HG03575 (cell line): ENCODE data around the gene GALNT9.
"Not testable (repeated sequence)": the region's sequence is repeated elsewhere in the genome, so short reads cannot be mapped to it uniquely, and the experiment has no call there.

Source experiments
- ATAC-seq: cut with Tn5 transposase; IDR thresholded peaks from one replicate; pipeline ENCODE4 v1.9.1; 2021; ENCODE audit not compliant: unreplicated experiment, insufficient number of reproducible peaks, low FRiP score; ENCODE audit errors: extremely low read depth

Gene GALNT9

DNA sequence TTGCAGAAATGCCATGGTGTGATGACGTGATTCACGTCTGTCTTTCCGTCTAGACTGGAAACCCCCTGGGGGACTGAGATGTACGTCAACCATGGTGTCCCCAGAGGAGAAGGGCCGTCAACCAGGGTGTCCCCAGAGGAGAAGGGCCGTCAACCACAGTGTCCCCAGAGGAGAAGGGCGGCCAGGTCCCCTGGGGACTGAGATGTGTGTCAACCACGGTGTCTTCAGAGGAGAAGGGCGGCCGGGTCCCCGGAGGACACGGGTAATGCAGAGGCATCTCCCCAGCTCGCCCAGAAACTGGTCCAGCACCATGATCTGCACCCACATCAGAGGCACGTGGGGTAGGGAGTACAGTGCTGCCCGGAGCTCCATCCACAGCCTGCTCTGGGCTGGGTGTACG is 30.6 kb upstream of the GALNT9 start:
- no peak for ATAC-seq

DNA sequence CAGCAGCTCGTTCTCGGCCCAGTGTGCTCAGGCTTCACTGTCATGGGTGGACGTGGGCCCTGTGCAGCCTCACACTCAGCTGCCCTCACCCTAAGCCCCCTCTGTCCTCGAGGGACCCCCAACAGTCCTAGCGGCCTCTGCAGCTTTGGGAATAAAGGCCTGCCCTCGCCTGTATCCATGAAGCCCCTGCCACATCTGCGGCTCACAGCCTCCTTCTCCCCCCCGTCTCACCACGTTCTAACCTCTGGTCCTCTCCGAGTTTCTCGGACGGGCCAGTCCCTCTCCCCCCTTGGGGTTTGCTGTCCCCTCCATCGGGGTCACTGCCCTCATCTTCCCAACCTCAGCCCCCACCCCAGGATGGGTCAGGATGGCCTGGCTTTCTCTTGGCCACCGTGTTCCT is 30.2 kb upstream of the GALNT9 start:
- no peak for ATAC-seq

DNA sequence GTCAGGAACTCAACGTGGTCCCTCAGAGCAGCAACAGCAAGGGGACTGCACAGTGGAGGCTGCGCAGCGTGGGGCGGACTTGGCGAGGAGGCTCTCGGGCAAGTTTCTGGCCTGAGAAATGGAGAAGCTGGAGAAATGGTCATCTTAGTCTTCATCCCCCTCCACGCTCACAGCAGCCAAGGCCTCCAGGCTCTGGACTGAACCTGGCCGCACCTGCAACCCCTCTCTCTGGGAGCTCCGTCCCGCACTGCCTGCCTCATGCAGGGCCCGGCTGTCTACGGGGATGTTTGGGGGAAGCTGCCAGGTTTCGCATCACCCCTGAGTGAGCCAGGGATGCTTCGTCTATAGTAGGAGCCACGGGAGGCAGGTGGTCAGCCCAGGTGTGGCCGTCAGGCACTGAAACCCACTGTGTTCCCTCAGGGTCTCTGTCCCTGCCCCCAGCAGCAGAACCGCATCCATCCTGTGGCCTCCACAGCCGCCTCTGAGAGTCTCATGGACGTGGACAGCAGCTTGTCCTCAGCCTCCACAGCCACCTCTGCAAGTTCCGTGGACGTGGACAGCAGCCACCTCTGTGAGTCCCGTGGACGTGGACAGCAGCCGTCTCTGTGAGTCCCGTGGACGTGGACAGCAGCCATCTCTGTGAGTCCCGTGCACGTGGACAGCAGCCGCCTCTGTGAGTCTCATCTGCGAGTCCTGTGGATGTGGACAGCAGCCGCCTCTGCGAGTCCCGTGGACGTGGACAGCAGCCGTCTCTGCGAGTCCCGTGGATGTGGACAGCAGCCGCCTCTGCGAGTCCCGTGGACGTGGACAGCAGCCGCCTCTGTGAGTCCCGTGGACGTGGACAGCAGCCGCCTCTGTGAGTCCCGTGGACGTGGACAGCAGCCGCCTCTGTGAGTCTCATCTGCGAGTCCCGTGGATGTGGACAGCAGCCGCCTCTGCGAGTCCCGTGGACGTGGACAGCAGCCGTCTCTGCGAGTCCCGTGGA is 29.1 kb upstream of the GALNT9 start:
- ATAC-seq = not testable (repeated sequence)

DNA sequence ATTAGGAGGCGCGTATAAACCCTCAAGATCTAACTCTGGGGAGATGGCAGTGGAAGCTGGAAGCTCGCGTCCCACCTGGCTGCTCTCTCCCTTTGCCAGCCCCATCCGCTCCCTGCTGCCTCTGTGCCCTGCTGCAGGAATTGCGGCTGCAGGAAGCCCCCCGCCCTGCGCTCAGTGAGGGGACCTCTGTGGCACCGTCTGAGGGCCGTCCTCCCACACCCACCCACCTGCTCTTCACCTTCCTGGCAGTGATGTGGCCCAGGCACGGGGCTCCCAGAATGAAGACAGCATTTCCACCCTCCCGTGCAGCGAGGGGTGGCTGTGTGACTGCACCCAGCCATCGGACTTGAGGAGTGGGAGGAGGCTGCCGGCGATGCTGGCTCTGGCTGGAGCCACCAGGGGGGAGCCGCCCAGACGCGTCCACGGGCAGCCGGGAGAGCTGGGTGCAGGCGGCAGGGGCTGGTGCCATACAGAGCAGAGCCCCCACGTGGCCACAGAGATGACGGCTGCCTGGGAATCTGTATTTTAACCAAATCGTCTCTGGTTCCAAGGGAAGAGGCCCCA is 28.3 kb upstream of the GALNT9 start:
- ATAC-seq = no peak

DNA sequence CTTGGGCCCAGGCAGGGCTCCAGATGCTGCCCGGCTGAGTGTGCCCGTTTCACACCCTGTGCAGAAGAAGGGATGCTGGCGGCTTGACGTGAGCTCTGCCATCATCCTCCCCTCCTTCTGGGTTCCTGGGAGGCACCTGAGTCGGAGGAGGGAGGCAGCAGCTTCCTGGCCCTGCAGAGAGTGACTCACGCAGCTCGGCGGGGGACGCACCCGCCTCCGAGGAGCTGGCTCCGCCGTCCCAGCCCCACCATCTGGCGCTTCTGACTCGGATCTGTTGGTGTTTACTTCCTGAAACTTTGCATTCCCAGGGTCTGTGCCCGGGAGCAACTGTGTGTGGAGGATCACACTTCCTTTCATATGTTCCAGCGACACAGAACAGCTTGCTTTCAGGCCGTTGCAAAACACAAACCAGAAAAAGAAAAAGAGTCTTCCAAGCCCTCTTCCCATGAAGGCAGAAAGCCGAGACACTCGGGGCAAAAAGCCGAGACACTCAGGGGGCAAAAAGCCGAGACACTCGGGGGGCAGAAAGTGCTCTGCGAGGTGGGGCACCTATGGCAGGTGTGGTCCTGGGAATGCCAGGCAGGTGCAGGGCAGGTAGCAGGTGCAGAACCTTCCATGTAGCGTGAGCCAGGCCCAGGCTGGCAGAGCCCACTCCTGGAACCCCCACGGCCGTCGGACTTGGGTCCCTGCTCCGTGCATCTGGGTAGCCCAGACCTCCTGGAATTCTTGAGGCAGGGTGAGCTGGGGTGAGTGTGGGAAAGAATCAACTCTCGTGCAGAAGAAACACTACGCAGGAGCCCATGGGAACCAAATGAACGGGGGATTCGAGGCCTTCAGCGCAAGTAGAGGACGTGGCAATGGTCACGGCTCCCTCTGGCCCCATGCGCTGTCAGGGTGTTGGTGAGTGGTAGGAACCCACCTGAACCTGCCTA is 27.6 kb upstream of the GALNT9 start:
- no peak for ATAC-seq

DNA sequence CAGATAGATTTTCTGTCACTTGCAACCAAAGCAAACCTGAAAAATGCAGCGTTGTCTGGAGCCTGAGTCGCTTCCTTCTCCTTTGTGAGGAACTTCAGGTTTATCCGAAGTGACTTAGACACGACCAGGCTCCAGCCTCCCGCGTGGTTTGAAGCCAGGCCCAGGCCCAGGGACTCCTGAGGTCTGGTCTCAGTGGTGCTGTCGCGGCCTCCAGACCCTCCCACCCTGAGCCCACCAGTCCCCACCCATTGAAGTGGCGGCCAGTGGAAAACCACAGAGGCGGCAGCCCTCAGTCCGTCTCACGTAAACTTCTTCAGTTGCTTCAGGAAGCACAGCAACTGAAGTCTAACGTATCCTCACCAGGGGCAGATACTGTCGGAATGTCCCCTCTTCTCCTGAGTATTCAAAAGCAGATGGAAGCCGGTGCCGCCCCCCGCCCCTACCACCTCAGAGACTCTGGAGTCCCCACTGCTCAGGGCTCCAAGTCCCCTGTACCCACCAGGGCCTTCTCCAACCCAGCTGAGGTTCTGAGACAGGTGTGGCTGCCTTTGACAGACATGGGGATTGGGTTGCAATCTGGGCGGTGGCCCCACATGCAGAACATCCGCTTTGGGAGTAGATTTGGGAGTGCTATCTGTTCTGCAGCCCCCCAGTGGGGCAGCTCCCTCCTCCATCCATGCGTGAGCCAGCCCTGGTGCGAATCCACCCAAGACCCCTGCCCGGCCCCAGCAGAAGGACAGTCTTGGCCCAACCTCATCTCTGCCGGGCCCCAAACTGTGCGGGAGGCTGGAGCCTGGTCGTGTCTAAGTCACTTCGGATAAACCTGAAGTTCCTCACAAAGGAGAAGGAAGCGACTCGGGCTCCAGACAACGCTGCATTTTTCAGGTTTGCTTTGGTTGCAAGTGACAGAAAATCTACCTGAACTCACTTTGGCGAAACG is 26.6 kb upstream of the GALNT9 start:
- no peak for ATAC-seq

DNA sequence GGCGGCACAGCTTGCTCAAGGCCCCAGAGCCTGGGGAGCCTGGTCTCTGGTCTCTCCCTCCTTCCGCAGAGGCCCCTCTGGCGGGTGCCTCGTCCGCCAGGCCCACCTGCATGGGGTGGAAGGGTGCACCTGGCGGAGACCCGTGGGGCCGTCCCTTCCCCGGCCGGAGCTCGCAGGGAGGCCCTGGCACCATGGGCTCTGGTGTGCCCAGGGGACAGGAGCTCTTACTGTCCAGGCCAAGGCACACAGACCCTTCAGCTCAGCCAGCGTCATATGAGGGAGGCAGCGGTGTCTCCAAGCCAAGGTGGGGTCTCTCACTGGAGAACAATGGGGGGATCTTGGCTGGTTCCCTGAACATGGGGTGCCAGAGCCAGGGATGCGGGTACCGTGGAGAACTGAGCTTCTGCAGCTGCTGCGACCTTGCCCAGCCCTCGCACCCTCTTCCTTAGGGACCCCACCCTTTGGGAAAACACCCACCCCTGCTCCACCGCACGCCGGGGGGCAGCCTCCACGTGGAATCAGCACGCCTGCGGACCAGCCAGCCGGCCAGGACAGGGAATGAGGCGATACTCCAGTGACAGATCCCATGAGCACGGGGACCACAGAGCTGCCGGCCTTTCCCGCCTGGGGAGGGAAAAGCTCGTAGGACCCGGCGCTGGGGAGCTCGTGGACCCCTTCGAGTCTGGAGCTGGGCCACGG is 25.7 kb upstream of the GALNT9 start:
- ATAC-seq = no peak

DNA sequence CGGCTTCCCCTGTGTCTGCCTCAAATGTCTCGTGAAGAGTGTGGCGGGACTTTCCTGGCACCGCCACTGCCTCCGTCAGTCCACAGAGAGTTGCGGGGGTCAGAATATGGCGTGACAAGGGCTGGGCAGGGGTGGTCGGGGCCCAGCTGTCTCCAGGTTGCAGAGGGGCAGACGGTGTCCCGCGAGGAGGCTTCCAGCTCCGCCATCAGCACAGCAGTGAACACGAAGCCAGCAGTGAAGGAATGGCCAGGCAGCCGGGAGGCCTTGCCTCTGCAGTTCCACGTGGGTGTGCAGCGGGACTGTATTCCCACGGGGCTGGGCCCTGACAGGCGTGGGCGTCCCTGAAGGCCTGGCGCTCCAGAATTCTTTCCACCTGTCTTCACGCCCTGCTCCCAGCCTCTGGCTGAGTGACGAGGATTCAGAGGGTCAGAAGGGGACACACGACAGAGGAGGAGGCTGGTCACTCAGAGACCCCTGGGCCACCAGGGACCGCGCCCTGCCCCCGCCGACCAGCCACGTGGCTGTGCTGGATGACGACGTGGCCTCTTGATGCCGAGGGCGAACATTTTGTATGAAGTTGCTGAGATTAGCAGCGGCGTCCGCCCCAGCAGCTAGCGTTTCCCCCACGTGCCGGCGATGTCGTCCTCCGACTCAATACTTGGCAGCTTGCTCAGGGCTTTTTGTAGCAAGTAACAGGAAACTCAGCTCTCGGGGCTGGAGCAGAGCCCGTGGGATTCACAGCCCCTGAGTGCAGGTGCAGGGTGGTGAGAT is 25.0 kb upstream of the GALNT9 start:
- ATAC-seq = no peak

DNA sequence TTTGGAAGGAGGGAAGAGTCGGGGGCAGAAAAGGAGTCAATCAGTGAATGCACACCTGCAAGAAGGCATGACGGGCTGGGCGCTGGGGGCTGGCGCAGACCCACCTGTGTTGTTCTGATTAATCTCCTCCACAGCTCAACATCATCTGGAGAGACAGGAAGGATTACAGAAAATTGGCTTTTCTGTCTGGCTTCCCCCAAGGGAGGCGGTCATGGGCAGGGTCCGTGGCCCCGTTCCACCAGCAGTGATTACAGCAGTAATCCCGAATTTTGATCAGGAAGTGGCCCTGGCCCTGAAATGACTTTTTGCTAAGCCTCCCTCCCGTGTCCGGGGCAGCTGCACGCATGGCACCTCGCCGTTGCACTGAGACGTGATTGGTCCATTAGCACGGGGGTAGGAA is 24.4 kb upstream of the GALNT9 start:
- ATAC-seq = no peak

DNA sequence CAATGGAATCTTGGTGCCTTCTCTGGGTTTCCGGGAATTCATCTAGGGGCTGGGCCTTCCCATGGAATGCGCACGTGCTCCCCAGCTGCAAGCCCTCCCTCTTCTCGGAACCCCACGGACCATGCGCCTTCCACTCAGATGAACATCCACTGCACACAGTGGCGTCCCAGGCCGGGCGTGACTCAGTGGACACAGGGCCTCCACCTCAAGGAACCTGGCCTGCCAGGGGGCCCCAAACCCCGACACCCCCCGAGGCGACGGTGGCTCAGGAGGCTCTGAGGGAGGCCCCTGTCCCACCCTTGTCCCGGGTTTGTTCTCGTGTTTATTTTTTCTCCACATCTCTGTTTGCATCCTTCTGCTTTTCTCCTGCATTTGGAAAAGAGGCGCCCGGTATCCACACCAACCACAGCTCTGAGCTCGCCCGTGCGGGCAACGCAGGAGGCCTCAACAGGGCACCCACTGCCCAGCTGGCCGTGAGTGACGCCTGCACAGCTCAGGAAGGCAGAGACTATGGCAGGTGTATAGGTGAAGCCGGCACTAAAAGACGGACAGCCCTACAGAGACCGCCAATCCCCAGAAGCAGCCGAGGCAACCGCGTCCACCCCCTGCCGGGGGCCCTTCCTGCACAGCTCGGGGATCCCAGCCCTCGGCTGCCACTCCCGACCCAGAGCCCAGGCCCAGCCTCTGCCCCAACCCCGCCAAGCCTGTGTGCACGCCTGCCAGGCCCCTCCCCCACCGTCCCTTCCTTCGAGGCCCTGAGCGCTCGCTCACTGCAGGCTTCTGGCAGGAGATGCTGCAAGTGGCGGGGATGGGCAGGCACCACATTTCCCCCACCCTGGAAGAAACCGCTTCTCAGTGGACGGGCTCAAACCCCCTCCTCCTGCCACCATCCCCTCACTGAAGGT is 23.8 kb upstream of the GALNT9 start:
- ATAC-seq = no peak

DNA sequence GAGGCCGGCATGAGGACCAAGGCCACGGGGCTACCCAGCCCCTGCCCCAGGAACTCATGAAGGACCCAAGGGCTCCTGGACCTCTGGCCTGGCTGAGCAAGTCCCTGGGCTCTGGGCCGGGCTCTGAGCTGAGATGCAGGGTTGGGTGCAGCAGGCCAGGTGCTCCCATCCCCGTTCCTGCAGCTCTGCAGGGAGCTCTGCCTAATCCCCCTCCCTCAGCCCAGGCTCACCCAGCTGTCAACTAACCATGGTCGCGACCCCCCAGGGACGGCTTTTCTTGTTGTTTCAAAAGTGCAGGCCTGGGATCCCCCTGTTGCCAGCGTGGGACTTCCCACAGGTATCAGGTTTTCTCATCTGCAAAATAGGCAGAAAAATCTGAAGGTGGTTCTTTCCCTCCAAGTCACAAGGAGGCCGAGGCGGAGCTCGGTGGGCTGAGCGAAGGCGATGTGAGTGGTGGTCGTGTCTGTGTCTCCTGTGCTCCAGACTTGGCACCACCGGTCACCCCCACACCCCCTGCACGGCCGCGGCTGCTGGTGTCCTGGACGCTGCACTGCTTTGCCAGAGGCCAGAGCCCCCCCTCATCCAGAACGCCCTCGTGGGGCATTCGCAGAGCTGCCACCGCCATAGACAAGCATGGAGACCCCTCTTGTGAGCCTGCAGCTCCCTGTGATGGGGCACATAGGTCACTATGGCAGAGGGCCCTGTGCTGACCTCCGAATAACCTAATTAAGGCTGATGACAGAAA is 22.5 kb upstream of the GALNT9 start:
- no peak for ATAC-seq

DNA sequence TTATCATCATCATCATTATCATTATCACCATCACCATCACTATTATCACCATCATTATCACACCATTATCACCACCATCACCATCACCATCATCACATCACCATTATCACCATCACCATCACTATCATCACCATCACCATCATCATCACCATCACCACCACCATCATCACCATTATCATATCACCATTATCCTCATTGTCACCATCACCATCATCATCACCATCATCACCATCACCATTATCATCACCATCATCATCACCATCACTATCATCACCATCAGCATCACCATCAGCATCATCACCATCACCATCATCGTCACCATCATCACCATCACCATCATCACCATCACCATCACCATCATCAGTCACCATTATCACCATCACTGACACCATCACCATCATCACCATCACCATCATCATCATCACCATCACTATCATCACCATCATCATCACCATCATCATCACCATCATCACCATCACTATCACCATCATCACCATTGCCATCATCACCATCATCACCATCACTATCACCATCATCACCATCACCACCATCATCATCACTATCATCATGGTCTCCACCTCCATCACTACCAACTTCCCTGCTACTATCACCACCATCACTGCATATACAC is 20.2 kb upstream of the GALNT9 start:
- no peak for ATAC-seq

DNA sequence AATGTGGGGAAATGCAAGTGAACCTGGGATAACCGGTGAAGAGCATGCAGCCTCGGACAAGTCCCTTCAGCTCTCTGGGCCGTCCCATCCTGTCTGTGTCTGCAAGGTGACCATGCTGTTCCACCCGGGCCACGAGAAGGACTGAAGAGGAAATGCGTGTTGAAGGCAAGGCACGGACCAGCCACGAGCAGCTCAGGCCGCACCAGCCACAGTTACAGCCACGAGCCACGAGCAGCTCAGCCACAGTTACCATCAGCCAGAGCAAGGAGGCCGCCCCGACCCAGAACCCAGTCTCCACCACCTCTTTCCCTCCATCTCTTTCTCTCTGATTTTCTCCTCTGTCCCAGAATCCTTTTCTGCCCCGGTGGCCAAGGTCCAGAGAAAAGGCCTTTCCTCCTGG is 18.8 kb upstream of the GALNT9 start:
- no peak for ATAC-seq

DNA sequence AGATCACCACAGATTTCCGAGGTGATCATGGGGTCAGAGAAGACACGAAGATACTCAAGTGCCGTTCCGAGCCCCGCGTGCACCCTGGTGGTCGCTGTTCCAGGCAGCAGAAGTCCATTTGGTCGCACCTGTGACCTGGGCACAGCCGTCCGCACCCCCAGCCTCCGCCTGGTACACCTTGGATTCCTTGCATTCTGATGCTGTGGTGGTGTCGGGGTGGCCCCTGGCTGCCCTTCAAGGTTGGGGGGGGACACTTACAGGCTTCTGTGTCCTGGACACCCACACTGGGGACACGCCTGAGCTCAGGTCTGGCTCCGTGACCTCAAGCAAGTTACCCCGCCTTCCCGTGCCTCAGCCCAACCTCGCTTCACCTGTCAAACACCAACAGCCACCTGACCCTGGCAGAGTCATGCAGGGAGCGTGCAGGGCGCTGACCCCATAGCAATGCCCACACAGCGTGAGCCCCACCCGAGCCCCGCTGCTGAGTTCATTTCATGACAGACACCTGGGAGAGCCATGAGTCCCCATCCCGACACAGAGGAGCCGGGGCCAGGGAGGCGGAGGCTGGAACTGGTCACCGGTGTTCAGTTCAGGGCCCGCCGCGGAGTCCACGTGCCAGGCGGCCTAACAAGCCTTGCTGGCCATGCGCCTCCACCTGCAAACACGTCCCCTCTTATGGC is 17.9 kb upstream of the GALNT9 start:
- ATAC-seq = no peak
